ENCODE data around the gene ITGBL1.

- no peak for TF ChIP-seq POLR2A (IDR thresholded peaks at IDR 0.05)
- no peak for TF ChIP-seq POLR2AphosphoS5 (IDR thresholded peaks at IDR 0.05)
- no peak for TF ChIP-seq CTCF (IDR thresholded peaks at IDR 0.05)
- TF ChIP-seq EP300 (IDR thresholded peaks at IDR 0.05) = no peak
Observed at GRCh38 chr13:101618440-101619187, 166.1 kb downstream of the ITGBL1 start.

Data from suprapubic skin (tissue), 4 donors.